HG03159 (cell line): ENCODE data around the gene SF1.

Experiments
- ATAC-seq: cut with Tn5 transposase; IDR thresholded peaks from one replicate; pipeline ENCODE4 v1.9.1; 2021; ENCODE audit warnings: mild to moderate bottlenecking, moderate library complexity; ENCODE audit not compliant: unreplicated experiment

SF1 gene

DNA sequence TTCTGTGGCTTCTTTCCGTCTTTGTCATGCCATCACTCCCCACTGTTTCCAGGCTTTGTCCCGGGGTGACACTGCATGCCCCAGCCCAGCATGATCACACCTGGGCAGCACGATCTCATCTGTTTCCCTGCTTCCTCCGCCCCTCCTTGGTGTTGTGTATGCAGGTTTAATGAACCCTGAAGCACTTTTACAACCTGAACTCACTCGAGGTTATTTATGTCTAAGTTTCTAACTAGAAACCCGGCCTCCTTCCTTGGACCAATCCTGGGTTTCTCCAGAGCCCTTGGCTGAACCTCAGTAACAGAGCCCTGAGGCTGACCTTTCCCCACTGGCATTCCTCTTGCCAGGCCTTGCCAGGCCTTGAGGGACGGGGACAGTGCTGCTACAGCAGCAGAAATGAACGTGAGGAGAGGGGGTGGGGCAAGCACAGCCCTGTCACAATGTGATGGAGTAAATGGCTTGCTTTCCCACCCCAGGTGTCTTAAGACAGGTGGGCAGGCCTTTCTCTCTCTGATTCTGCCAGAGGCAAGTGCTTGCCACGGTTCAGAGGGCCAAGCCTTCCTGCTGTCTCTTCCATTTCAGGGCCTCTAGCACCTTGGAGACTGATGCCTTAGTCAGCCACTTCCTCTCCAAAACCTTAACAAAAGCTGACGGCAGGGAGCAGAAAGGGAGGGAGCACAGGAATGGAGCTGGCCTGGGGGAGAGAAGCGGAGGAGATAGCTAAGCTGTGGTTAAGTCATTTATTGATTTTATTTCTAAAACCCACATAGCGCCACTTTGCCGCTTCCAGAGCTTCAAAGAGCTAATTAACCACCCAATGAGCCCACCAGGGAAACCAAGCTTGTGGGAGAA, 15.4 kb downstream of the SF1 start:
- no peak for ATAC-seq

DNA sequence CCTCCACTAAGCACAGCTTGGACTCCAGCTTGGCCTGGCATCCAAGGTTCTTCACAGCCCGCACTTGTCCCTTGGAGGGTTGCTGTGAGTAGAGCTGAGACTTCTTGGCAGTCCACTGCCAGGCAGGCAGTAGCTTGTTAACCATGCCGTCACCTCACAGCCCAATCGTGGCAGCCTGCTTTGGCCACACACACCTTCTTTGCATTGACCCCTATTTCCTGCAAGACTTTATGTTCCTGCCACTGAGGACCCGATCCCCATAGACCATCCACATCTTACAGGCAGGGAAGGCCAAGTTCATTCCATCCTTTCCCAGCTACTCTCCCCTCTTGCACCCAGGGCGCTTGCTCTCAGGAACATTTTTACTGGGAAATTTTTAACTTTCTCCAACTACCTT, 16.1 kb downstream of the SF1 start:
- ATAC-seq, result no peak

- no peak for ATAC-seq
These were observed 17.5 kb downstream of the SF1 start for GRCh38 chr11:64760759-64761420.

DNA sequence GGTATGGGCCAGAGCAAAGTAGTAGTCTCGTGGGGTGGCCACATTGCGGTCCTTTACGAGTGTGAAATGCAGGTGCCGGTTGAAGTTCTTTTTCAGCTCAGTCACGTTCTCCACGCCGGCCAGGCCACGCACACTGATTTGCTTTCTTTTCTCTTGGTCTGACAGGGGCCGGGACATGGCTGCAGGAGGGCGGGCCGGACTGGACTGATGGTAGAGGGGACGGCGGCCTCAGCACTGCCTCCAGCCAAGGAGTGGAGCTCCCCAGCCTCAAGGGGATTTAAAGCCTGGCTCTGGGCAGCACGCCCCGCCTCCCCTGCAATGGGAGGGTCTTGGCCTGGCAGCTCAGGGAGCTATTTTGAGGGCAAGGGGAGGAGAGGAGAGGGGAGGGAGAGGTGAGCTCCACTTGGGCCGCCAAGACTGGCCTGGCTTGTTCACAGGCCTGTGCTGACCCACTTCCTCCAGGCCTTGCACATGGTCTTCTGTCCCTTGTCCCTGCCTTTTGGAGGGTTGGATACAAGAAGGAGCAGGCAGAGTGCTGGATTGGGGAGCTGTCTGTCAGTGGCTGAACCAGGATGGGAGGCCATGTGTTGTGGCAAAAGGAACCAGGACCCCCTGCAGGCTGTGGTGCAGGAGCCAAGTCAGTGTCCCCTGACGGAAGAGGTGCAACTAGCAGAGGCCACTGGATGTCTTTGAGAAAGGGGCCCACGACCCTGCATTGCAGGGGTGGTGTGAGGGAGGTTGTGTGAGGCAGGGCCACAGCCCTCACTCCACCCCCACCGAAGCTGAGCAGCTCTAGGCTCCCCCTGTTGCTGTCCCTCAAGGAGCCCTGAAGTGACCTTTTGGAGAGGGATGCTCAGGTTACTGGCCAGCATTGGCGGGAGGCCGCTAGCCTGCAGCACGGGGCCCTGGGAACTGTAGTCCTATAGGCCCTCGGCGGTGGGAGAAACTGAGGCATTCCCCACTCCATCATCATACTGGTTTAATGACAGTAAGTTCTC, 18.3 kb downstream of the SF1 start, which contains the start of gene PYGM:
TSS of gene PYGM (minus strand) at position 253 of the 998 bp plus-strand sequence. CDS start at position 177, 76 bp downstream.
- no peak for ATAC-seq

- ATAC-seq, result no peak
These were observed 19.1 kb downstream of the SF1 start for GRCh38 chr11:64759131-64759721.

- ATAC-seq, result no peak
These were observed 19.8 kb downstream of the SF1 start for GRCh38 chr11:64758330-64759079.

DNA sequence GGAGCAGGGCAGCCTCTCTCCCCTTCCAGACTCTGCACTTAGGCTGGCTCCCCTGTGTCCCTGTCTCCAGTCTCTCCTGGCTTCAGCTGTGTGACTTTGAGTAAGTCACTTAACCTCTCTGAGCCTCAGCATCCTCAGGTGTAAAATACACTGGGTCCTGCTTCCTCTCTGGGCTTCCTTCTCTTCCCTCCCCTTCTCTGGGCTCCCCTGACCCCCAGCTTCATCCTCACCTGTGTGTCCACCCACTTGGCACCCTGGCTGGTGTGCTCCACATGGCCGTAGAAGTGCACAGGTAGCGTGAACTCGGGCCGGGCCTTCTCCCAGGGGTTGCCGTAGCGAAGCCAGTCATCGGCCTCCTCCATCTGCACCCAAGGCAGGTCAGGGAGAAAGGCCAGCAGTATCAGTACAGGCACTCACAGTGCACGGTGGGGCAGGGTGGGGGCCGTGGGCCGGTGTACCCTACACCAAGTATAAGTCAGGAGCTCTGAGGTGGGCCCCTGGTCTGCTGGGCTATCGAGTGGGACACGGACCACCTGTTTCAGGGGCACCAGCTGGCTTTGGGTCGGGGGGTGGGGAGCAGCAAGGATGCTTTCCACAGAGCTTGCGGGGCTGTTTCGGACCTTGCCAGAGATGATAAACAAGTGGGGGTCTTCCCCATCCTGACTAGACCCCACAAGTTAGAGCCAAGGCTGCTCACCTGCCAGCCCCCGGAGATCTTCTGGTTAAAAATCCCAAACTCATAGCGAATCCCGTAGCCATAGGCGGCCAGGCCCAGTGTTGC, 20.6 kb downstream of the SF1 start:
- no peak for ATAC-seq

- ATAC-seq, result no peak
These were observed 22.5 kb downstream of the SF1 start for GRCh38 chr11:64755681-64756361.

- no peak for ATAC-seq
These were observed 23.3 kb downstream of the SF1 start for GRCh38 chr11:64754919-64755662.

GRCh38 chr11:64754124-64754918, 24.0 kb downstream of the SF1 start:
- ATAC-seq, result no peak

DNA sequence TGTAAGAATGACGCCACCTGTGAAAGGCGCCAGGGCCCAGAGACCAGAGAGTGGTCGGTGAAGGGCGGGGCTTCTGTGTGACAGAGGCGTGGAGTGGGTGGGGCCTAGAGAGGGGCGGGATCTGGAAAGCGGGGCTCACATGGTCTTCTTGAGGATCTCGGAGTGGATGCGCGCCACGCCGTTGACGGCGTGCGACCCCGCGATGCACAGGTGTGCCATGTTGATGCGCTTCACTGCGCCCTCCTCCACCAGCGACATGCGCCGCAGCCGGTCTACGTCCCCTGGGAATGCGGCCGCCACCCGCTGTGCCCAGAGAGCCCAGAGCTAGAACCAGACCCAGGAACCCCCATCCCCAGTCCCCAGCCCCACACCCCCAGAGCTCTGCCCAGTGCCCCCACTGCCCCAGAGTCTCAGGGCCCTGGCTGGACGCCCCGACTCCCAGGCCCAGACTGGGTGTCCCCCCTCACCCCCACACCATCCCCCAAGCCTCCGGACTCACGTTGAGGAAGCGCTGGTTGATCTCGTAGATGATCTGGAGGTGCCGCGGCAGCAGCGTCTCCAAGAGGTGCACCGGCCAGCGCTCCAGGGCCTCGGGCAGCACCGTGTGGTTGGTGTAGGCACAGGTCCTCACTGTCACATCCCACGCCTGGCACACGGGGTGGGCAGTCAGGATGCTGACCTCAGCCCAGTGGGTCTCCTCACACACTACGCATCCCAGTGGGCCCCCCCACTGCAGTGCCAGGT, 24.8 kb downstream of the SF1 start:
- no peak for ATAC-seq

DNA sequence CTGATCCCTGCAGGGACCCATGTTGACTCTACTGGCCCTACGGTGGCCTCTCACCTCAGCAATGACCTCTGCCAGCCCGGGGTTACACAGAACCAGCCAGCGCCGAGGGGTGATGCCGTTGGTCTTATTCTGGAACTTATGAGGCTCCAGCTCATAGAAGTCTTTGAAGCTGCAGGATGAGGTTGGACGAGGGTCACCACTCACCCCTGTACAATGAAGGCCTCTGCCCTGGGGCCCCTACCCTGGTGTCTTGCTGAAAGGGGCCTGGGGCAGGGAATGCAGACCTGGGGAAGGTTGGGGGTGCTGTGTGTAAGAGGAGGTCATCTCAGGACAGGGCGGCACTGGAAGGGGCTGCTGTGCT, 25.3 kb downstream of the SF1 start:
- no peak for ATAC-seq

DNA sequence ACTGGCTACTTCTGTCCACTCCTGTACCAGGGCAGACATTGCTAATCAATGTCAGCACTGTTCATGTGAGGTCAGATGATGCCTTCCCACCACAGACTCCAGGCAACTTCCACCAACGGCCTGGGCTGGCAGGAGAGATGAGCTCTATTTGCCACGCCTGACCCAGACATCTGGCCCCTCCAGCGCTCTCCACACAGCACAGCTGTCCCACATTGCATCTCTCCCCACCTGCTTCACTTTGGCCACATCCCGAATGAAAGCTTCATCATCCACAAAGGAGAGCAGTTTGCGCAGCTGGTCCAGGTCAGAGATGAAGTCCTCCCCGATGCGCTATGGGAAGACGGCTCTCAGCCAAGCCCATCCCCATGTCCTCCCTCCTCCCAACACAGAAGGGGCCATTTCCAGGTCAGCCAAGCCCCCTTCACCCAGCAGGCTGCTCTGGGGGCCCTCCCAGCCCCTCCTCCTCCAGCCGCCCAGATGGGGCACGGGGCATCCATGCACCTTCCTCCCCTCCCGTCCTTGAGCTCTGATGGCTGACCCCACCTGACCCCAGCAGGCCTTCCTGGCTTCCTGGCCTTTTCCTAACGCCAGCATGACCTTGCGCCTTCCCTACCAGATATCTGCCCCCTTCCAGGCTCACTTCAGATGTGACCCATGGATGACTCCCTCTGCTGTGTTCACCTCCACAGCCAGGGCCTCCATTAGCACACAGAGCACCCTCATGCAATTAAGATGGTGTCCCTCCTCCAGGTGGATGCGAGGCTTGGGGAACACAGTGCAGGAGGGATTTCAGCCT, 26.0 kb downstream of the SF1 start:
- no peak for ATAC-seq

DNA sequence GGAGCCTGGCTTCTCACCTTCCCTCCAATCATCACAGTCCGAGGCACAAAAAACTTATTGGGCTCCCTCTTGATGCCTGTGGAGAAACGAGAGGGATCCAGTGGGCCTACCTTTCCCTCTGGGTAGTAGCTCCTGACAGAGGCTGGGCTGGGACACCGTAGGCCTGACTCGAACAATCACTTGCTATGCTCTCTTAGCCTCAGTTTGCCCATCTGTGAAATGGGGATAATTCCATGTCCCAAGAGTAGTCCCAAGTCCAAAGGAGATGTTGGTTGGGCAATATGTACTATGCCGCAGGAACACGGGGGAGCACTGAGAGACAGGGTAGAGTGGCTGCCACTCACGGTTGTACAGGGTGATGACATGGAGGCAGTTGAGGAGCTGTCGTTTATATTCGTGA, 26.8 kb downstream of the SF1 start:
- ATAC-seq, result no peak

DNA sequence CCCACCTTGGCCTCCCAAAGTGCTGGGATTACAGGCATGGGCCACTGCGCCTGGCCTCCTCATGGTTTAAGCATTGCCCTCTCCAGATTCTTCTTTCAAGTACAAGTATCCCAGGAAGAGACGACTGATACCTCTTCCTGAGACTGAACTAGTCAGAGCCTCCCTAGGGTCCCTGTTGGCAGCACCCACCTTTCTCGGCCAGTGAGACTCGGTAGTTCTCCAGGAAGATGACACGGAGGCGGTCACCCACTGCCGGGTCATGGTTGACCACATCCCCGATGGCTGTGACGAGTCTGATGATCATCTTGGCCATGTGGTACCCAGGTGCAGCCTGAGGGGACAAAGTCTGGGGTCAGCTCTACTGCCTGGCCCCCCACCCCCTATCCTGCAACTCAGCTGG, 27.2 kb downstream of the SF1 start:
- no peak for ATAC-seq
